ENCODE results near the gene GUCA1A.
"Not testable (repeated sequence)": the region's sequence is repeated elsewhere in the genome, so short reads cannot be mapped to it uniquely, and the experiment has no call there.

GUCA1A gene

GRCh38 chr6:42148058-42148457, 25.1 kb upstream of the GUCA1A start:
- no peak for DNase-seq

GRCh38 chr6:42150254-42150653, 22.9 kb upstream of the GUCA1A start:
- DNase-seq: no peak

GRCh38 chr6:42152024-42152423, 21.1 kb upstream of the GUCA1A start:
- no peak for DNase-seq

- DNase-seq: not testable (repeated sequence)
Measured at GRCh38 chr6:42152528-42153213, 20.5 kb upstream of the GUCA1A start.

GRCh38 chr6:42153921-42154320, 19.2 kb upstream of the GUCA1A start:
- DNase-seq: no peak

GRCh38 chr6:42154461-42155209, 18.5 kb upstream of the GUCA1A start:
- no peak for DNase-seq

GRCh38 chr6:42155293-42155692, 17.9 kb upstream of the GUCA1A start:
- no peak for DNase-seq

- no peak for DNase-seq
Measured at GRCh38 chr6:42156638-42157037, 16.5 kb upstream of the GUCA1A start.

GRCh38 chr6:42158011-42158410, 15.2 kb upstream of the GUCA1A start:
- no peak for DNase-seq

GRCh38 chr6:42158631-42159030, 14.5 kb upstream of the GUCA1A start:
- no peak for DNase-seq

- no peak for DNase-seq
Measured at GRCh38 chr6:42159431-42160024, 13.6 kb upstream of the GUCA1A start.

GRCh38 chr6:42162384-42162783, 10.8 kb upstream of the GUCA1A start:
- DNase-seq: no peak

GRCh38 chr6:42162812-42163211, 10.4 kb upstream of the GUCA1A start:
- no peak for DNase-seq

- DNase-seq: no peak
Measured at GRCh38 chr6:42163981-42164380, 9.2 kb upstream of the GUCA1A start.

GRCh38 chr6:42165016-42165415, 8.1 kb upstream of the GUCA1A start:
- no peak for DNase-seq

GRCh38 chr6:42166444-42167141, 6.6 kb upstream of the GUCA1A start:
- no peak for DNase-seq

GRCh38 chr6:42168650-42169049, 4.5 kb upstream of the GUCA1A start:
- no peak for DNase-seq

- DNase-seq: not testable (repeated sequence)
Measured at GRCh38 chr6:42169780-42170179, 3.4 kb upstream of the GUCA1A start.

GRCh38 chr6:42171813-42172581, 1.2 kb upstream of the GUCA1A start:
- no peak for DNase-seq

- DNase-seq: no peak
Measured at GRCh38 chr6:42175860-42176259, 2.7 kb downstream of the GUCA1A start.

- DNase-seq: no peak
Measured at GRCh38 chr6:42176981-42177380, 3.8 kb downstream of the GUCA1A start.

GRCh38 chr6:42177514-42178364, 4.6 kb downstream of the GUCA1A start:
- DNase-seq: no peak
